Measurements from ENCODE around the gene MRPS22. TPM values are rescaled to one million over a fixed set of nuclear protein-coding genes. Genes with fewer than 3 reads are reported as not detected.

The MRPS22 gene
- total and polyA plus RNA-seq, 2 of the 13 experiments (the other 11 are each of a cell fraction or from before 2014, with no cell fraction given) = 52.7 to 113 TPM

GRCh38 chr3:139358841-139359562 is 15.2 kb downstream of the MRPS22 start:
- Histone ChIP-seq H4K20me1 (ENCODE audit: insufficient read depth, low read length) (peaks cover 6% of the 10 kb centered on the region; the same call in 1 of the 2 replicates), H3K36me3 (replicated peaks in 1 of 2; ENCODE audit: control insufficient read depth in 1 of 2, insufficient read depth in 2 of 2, low read length in 2 of 2) (peaks cover 20 to 91% of the 10 kb centered on the region in 2 experiments), H3K4me1 (ENCODE audit: insufficient read depth, low read length) (no peaks in the 10 kb centered on the region), H3K27ac (ENCODE audit: extremely low read length, insufficient read depth, low read length) (no peak overlapping the region), H2AFZ (ENCODE audit: low read length) (no peak overlapping the region), H3K9ac (ENCODE audit: insufficient read depth, low read depth, low read length) (no peak overlapping the region), H3K79me2 (ENCODE audit: insufficient read depth, low read length) (no peaks in the 10 kb centered on the region), H3K27me3 (ENCODE audit: control insufficient read depth in 1 of 2, insufficient read depth in 2 of 2, low read length in 2 of 2) (no peaks in the 10 kb centered on the region), H3K9me3 (ENCODE audit: low read length) (no peaks in the 10 kb centered on the region), H3K4me2 (ENCODE audit: low read depth, low read length) (no peak overlapping the region), H3K4me3 (replicated peaks in 1 of 3; ENCODE audit: insufficient read depth in 1 of 3, low read depth in 2 of 3, low read length in 3 of 3) (no peak overlapping the region)
- in situ Hi-C loops (cut with HindIII; ENCODE audit: extremely low pct_ligation_motif_present, low pct_unique_long_range_greater_than_20kb) (loop anchor here (25.0 kb wide), 1 partner anchor 672 kb away; no protein-coding TSS in a partner anchor), intact Hi-C loops (cut with micrococcal nuclease; ENCODE audit: unreplicated experiment) (no loop called here)
- ChIA-PET POLR2A (no interaction called here), CTCF (ENCODE audit: low intra/inter-chr PET ratio, low total read pairs) (no interaction called here)
- no peak for TF ChIP-seq ZNF674 (CRISPR knock-in tag; IDR thresholded peaks at IDR 0.05; ENCODE audit: low read depth)
- no peak for TF ChIP-seq RBM39 (IDR thresholded peaks at IDR 0.05; ENCODE audit: low read depth, low read length, poor library complexity, severe bottlenecking)
- 0 out of 2 replicates have a peak, but pooled peaks have one; percentile 3 for TF ChIP-seq POLR2G (IDR thresholded peaks at IDR 0.05; ENCODE audit: low read depth, low read length)
- no peak for TF ChIP-seq CBFB (CRISPR knock-in tag; IDR thresholded peaks at IDR 0.05)
- WGBS (ENCODE audit: low lambda C conversion rate) = 94% methylated on average over 3 of the region's 3 CpGs
- ATAC-seq = no peak
- BruUV-seq (replicated peaks) = no TSS peak
- FAIRE-seq = no peak
- no peak for DNase-seq (ENCODE audit: low spot score)

GRCh38 chr3:139361276-139361675 is 17.5 kb downstream of the MRPS22 start:
- WGBS (ENCODE audit: low lambda C conversion rate) = 98% methylated on average over 2 of the region's 2 CpGs
- H3K27ac ChIP-seq (ENCODE audit: extremely low read length, insufficient read depth, low read length) = no peak overlapping the region
- peaks cover 18 to 91% of the 10 kb centered on the region in 2 experiments for H3K36me3 ChIP-seq (replicated peaks in 1 of 2; ENCODE audit: control insufficient read depth in 1 of 2, insufficient read depth in 2 of 2, low read length in 2 of 2)
- H3K79me2 ChIP-seq (ENCODE audit: insufficient read depth, low read length) = no peaks in the 10 kb centered on the region
- no peaks in the 10 kb centered on the region for H3K9me3 ChIP-seq (ENCODE audit: low read length)
- BruUV-seq (replicated peaks) = no TSS peak
- peaks cover 3% of the 10 kb centered on the region; the same call in 1 of the 2 replicates for H4K20me1 ChIP-seq (ENCODE audit: insufficient read depth, low read length)
- H3K27me3 ChIP-seq (ENCODE audit: control insufficient read depth in 1 of 2, insufficient read depth in 2 of 2, low read length in 2 of 2) = no peaks in the 10 kb centered on the region
- in situ Hi-C loops (cut with HindIII; ENCODE audit: extremely low pct_ligation_motif_present, low pct_unique_long_range_greater_than_20kb) = loop anchor here (25.0 kb wide), 1 partner anchor 674 kb away; no protein-coding TSS in a partner anchor
- DNase-seq (ENCODE audit: low spot score) = no peak
- ChIA-PET CTCF (ENCODE audit: low intra/inter-chr PET ratio, low total read pairs) (no interaction called here), POLR2A (no interaction called here)
- H3K4me2 ChIP-seq (ENCODE audit: low read depth, low read length) = no peak overlapping the region
- ATAC-seq = no peak
- no peak overlapping the region for H3K4me3 ChIP-seq (replicated peaks in 1 of 3; ENCODE audit: insufficient read depth in 1 of 3, low read depth in 2 of 3, low read length in 3 of 3)
- H3K4me1 ChIP-seq (ENCODE audit: insufficient read depth, low read length) = no peaks in the 10 kb centered on the region
- FAIRE-seq = no peak
- no peak overlapping the region for H2AFZ ChIP-seq (ENCODE audit: low read length)
- H3K9ac ChIP-seq (ENCODE audit: insufficient read depth, low read depth, low read length) = no peak overlapping the region
- intact Hi-C loops (cut with micrococcal nuclease; ENCODE audit: unreplicated experiment) = no loop called here
- no peak for TF ChIP-seq ZNF703 (CRISPR knock-in tag; IDR thresholded peaks at IDR 0.05; ENCODE audit: borderline replicate concordance)
- TF ChIP-seq MYPOP (CRISPR knock-in tag; IDR thresholded peaks at IDR 0.05) = no peak
- no peak for TF ChIP-seq PAWR (CRISPR knock-in tag; IDR thresholded peaks at IDR 0.05; ENCODE audit: borderline replicate concordance)
- no peak for TF ChIP-seq PATZ1 (CRISPR knock-in tag; IDR thresholded peaks at IDR 0.05)
- TF ChIP-seq ELF3 (CRISPR knock-in tag; IDR thresholded peaks at IDR 0.05) = no peak
- TF ChIP-seq SIX1 (CRISPR knock-in tag; IDR thresholded peaks at IDR 0.05; ENCODE audit: borderline replicate concordance) = no peak
- TF ChIP-seq ZNF17 (CRISPR knock-in tag; IDR thresholded peaks at IDR 0.05) = no peak
- no peak for TF ChIP-seq ZNF563 (CRISPR knock-in tag; IDR thresholded peaks at IDR 0.05)
- no peak for TF ChIP-seq PHF20 (CRISPR knock-in tag; IDR thresholded peaks at IDR 0.05)
- TF ChIP-seq ZNF782 (CRISPR knock-in tag; IDR thresholded peaks at IDR 0.05; ENCODE audit: borderline replicate concordance) = no peak
- TF ChIP-seq ZNF207 (IDR thresholded peaks at IDR 0.05; ENCODE audit: borderline replicate concordance) = no peak

Measured in HepG2 (cell line).